ENCODE measurements around the gene LRRC74B.
A peak's percentile ranks its signal among the peaks of the same experiment; 100 is the strongest.

Gene LRRC74B

GRCh38 chr22:21014726-21015465 is 30.9 kb upstream of the LRRC74B start, which contains the start of gene P2RX6:
TSS of gene P2RX6 (plus strand) at chr22:21015165. CDS start at chr22:21015175, 10 bp downstream.
- H3K4me3 ChIP-seq (ENCODE audit: low read depth, low read length), result peak within 1 kb of the TSS; percentile 40
- DNase-seq (ENCODE audit: low read depth), result no peak
- no peak for TF ChIP-seq CTCF (IDR thresholded peaks at IDR 0.05; ENCODE audit: insufficient read depth, low read depth, low read length, missing control alignments)

GRCh38 chr22:21015466-21016006 is 30.2 kb upstream of the LRRC74B start:
- no peak for DNase-seq (ENCODE audit: low read depth)
- TF ChIP-seq CTCF (IDR thresholded peaks at IDR 0.05; ENCODE audit: insufficient read depth, low read depth, low read length, missing control alignments), result no peak
- no peak overlapping the region for H3K4me3 ChIP-seq (ENCODE audit: low read depth, low read length)

GRCh38 chr22:21016644-21017420 is 28.9 kb upstream of the LRRC74B start:
- no peak for TF ChIP-seq CTCF (IDR thresholded peaks at IDR 0.05; ENCODE audit: insufficient read depth, low read depth, low read length, missing control alignments)
- no peak for DNase-seq (ENCODE audit: low read depth)
- no peak overlapping the region for H3K4me3 ChIP-seq (ENCODE audit: low read depth, low read length)

- TF ChIP-seq CTCF (IDR thresholded peaks at IDR 0.05; ENCODE audit: insufficient read depth, low read depth, low read length, missing control alignments), result no peak
- no peak overlapping the region for H3K4me3 ChIP-seq (ENCODE audit: low read depth, low read length)
- no peak for DNase-seq (ENCODE audit: low read depth)
Measured at GRCh38 chr22:21018314-21018713, 27.4 kb upstream of the LRRC74B start.

GRCh38 chr22:21020802-21021429 is 24.8 kb upstream of the LRRC74B start:
- peak; percentile 41 for TF ChIP-seq CTCF (IDR thresholded peaks at IDR 0.05; ENCODE audit: insufficient read depth, low read depth, low read length, missing control alignments)
- DNase-seq (ENCODE audit: low read depth), result peak; percentile 37
- no peak overlapping the region for H3K4me3 ChIP-seq (ENCODE audit: low read depth, low read length)

GRCh38 chr22:21022507-21022906 is 23.2 kb upstream of the LRRC74B start:
- no peak for DNase-seq (ENCODE audit: low read depth)
- no peak overlapping the region for H3K4me3 ChIP-seq (ENCODE audit: low read depth, low read length)
- TF ChIP-seq CTCF (IDR thresholded peaks at IDR 0.05; ENCODE audit: insufficient read depth, low read depth, low read length, missing control alignments), result no peak
